Frontal cortex (tissue), 4 donors: Measurements from ENCODE around the gene MRRF. TPM values are rescaled to one million over a fixed set of nuclear protein-coding genes. Genes with fewer than 3 reads are reported as not detected.

Experiments
- DNase-seq, 2 donors: peaks; one replicate each; pipeline ENCODE4 v3.0.0; 2012; ENCODE audit warnings: low spot score in 2 of 2
- FAIRE-seq: peaks from 2 replicates; lab custom pipeline; 2012; peaks lifted over from hg19 to GRCh38; lab: Jason Lieb, UNC
- total RNA-seq: library from RNA; depleted of rRNA; stranded (reverse); fragments of >200 nt; gene quantifications from one replicate; pipeline ENCODE4 v1.2.3, GENCODE V29; 2014
- donor health status: control.
- donor health status: control.
- donor health status: control.

The MRRF gene
- 24.5 TPM for total RNA-seq

- DNase-seq (peak; percentile 69 to 82), FAIRE-seq (no peak)
Observed at GRCh38 chr9:122264360-122265148, at the start of gene MRRF, which contains the start of gene RBM18. TSS of gene MRRF (plus strand) at chr9:122264882. CDS start at chr9:122270892, 6,010 bp downstream. TSS of gene RBM18 (minus strand) at chr9:122264840. CDS start at chr9:122261492, 3,348 bp downstream.

DNA sequence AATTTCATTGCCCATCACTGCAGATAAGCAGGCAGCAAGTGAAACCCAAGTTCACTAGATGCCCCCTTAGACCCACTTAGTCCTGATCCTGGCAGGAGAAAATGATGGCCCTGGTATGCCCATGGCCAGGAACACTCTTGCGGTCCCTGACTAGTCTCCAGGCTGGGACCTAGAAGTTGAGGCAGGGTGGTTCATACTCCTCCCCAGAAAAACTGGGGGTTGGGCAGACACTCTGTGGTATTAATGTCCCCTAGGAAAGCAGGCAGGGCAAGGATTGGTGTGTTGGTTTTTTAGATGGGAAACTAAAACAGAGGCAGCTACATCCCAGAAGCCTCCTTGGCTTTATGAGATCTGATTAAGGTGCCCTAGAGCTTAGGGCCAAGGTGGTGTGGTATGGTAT, 49.0 kb upstream of the MRRF start:
- FAIRE-seq (no peak), DNase-seq (no peak)

DNA sequence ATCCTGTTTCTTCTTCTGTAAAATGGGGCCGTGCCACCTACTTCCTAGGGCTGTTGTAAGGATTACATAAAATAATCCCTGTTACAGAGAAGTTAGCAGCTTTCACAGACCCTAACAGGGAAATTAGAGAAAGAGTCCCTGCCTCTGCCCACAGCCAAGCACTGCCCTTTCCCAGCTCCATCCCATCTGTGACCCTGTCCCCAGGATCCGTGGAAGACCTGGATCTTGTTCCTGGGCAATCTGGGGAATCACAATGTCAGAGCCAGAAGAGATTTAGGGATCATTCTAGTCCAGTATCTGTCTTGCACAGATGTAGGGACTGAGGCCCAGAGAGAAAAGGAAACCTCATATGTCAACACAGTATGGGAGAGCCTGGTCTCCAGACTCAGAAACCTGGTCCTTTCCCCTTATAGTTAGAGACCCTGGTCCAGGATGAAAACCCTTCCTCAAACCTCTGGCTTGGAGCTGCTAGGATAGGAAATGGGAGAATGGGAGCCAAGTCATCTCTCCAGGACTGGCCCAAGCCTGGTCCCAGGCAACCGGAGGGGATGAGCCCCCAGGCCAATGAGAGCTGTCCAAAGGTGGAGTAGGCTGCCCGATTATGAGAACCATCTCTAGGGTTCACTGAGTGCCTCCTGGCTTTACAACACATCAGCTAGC, 48.4 kb upstream of the MRRF start:
- FAIRE-seq: no peak
- DNase-seq: no peak

DNA sequence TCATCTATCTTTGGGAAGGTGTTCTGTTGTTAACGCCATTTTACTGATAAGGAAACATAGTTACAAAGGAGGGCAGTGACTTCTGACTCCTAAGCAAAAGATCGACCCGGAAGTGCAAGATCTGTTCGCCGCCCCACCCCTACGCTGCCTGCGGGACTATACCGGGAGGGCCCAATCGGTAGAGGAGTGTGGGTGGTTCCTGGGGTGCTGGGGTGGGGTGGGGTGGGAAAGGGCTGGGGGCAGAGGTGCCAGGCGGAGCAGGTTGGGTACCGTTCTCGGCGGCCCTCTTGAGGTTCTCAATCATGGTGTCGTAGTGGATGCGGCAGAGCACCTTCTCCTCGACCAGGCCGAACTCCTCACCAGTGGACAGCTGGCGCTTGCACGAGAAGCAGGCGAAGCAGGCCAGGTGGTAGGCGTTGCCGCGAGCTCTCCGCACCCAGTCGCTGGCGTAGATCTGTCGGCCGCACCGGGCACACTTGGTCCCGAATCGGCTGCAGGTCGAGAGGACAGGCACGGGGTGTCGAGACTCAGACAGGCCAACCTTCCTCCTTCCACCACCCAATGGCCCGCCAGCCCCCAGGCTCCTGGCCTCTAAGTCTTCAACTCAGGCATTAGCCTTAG, 47.8 kb upstream of the MRRF start:
- no peak for DNase-seq
- no peak for FAIRE-seq

DNA sequence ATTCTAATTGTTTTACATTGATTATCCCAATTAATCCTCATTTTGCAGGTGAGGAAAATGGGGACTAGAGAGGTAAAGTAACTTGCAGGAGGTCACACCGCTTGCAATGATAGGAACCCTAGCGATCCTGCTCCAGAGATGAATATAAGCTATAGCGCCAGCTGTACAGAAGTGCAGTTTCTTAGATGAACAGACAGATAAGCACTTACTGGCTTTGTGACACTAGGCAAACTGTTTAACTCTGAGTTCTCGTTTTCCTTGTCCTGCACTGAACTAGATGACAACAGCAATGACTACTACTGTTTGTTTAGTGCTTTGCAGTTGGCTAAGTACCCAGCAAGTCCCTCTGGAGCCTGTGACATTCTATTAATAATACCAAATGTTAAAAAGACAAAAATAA, 47.0 kb upstream of the MRRF start:
- DNase-seq (no peak), FAIRE-seq (no peak)

GRCh38 chr9:122218071-122218934, 46.4 kb upstream of the MRRF start:
- FAIRE-seq (no peak), DNase-seq (no peak)

DNA sequence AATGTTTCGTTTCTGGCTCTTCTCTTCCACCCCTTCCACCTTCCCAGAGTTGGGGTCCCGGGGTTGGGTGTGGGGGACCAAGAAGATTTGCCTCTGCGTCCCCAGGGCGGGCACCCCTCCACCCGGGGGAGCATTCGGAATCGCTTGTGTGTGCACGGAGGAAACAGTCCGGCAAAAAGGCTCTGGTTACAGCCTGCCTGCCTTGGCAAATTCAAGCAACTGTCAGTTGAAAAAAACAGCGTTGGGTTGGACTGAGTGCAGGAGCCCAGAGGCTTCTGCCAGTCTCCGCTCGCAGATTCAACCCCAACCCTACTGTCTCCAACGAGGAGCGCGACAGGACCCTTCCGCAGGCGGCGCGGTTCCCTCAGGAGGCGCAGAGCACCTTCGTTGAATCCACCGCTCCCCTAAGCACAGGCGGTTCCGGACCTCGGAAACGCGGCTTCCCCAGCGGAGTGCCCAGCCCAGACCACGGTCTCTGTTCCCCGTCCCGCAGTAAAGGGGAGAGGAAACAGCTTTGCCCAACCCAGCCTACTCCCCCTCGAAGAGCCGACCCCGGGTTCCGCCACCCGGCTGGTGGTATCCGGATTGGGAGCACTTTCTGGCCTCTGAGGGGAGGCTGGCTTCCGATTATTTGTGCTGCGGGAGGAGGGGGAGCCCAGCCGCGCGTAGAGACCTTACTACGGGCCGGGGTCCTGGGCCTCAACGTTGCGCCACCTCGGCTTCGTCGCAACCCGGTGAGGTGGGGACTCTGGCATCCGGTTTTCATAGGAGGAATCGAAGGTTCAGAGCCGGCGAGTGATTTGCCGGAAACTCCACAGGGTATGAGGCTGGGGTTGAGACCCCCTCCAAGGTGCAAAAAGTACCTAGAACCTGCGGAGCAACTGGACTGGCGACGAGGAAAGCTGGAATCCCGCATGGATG, 45.5 kb upstream of the MRRF start:
- DNase-seq (no peak), FAIRE-seq (no peak)

GRCh38 chr9:122219856-122220672, 44.6 kb upstream of the MRRF start:
- DNase-seq: no peak
- no peak for FAIRE-seq

DNA sequence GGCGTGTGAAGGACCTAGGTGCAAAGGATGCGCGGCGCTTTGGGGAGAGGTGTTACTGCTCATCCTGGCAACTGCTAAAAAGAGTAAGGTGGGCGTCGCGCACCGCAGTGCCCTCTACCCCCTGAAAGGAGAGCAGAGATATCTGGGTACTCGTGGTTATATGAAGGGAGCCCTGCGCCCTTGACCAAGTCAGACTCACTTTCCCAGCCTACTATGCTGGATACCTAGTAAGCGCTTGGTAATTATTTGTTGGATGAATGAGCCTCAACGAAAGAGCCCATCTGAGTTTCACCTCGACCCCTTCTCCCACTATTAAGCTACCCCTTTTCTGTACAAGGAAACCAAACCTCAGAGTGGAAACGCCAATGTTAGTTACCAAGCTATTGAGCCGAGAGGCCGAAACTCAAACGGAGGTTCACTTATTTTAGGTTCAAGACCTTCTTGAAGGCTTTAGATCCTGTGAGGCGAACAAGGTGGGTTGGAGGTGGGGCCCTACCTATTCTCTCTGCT, 44.0 kb upstream of the MRRF start:
- DNase-seq: no peak
- FAIRE-seq: no peak

- FAIRE-seq (no peak), DNase-seq (peak in 1 of 2 donors; percentile 37)
Observed at GRCh38 chr9:122221183-122221811, 43.4 kb upstream of the MRRF start.

GRCh38 chr9:122222791-122223190, 41.9 kb upstream of the MRRF start:
- no peak for FAIRE-seq

DNA sequence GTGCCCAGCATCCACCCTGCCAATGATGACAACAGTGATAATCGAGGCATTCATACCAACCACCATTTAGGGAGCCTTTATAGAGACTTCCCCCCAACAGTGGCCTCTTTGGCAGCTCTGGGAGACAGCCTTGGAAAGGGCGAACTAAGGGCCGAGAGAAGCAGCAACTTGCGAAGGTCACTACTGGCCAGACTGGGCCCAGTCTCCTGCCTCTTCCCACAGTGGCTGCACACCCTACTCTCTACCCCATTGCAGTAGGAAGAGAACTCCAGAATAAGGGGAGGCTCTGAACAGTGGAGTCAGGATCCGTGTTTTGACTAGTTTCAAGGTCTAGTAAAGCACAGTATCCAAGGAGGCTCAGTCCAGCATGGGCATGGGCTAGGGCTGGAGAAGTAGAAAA, 41.2 kb upstream of the MRRF start:
- DNase-seq: no peak
- no peak for FAIRE-seq

More at GRCh38 chr9:122222791-122223190, 41.9 kb upstream of the MRRF start:
- no peak for DNase-seq

DNA sequence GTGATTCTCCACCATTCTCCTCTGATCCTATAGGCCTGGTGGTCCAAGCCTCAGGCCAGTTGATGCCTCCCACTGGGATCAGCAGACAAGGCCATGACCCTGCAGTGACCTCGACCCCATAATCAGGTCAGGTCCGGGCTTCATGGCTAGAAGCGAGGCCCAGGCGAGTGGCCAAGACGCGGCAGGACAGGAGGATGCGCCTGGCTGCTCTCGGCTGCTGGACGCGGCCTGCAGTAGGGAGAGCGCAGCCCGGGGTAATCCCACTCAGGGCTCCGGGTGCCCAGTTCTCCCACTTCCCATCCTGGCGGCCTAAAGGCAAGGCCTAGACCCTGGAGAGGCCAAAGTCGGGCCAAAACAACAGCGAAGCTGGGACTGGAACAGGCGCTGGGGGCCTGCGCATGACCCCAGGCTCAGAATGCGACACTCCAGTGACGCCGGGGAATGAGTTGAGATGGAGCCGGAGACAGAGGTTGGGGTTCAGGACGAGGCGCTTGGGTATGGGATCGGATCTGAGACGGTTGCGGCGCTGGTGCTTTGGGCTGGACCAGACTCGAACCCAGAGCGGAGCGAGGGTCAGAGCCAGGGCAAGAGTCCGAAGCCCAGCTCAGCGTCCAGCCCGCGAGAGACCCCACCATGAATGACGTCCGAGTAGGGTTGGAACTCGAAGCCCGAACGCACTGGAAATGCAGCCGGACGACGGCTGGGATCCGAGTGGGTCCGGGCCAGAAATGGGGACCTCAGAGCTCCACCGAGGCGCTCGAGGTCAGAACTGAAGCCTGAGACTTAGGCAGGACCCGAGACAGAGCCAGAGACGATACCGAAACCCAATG, 39.2 kb upstream of the MRRF start:
- peak in 1 of 2 donors; percentile 26 for DNase-seq
- no peak for FAIRE-seq

GRCh38 chr9:122226142-122226757, 38.4 kb upstream of the MRRF start:
- DNase-seq (peak in 1 of 2 donors; percentile 38), FAIRE-seq (no peak)

GRCh38 chr9:122226758-122227574, 37.7 kb upstream of the MRRF start:
- DNase-seq: peak in 1 of 2 donors; percentile 44

More at GRCh38 chr9:122226758-122227574, 37.7 kb upstream of the MRRF start:
- no peak for FAIRE-seq
